Caco-2 (cell line): ENCODE results near the gene SORCS2. TPM values are rescaled to one million over a fixed set of nuclear protein-coding genes. Genes with fewer than 3 reads are reported as not detected.

Experiments used
- BruUV-seq: library from RNA; stranded (reverse); fragments of 400-500 nt; replicated peaks from 2 replicates; lab custom pipeline; 2021; lab: Mats Ljungman, UMichigan
- CTCF ChIA-PET: fragments of 300-600 bp; sonication (Branson Sonifier 250); formaldehyde crosslinking; loops from one replicate; lab custom pipeline; 2022; ENCODE audit warnings: antibody characterized with exemption; lab: Charles Lee
- POLR2A ChIA-PET: fragments of 300-600 bp; sonication (Branson Sonifier 250); formaldehyde crosslinking; loops from one replicate; lab custom pipeline; 2022; ENCODE audit warnings: antibody characterized with exemption; lab: Charles Lee
- DNase-seq, 2 experiments: peaks; one replicate each; pipeline versions ENCODE4 v3.0.0 to v3.0.0-alpha.2; 2020 to 2022
- H3K27me3 ChIP-seq: replicated peaks from 2 replicates; pipeline ENCODE4 v1.6.0; 2011; ENCODE audit warnings: low read length; ENCODE audit not compliant: control insufficient read depth, insufficient read depth
- H3K36me3 ChIP-seq: 2 replicates; pipeline ENCODE4 v1.5.1; 2011; ENCODE audit warnings: low read length; ENCODE audit not compliant: control insufficient read depth, insufficient read depth
- H3K4me1 ChIP-seq: fragments of 250-450 bp; sonication (Bioruptor Pico); 2 replicates; pipeline ENCODE4 v1.5.1; 2020; ENCODE audit warnings: mild to moderate bottlenecking
- H3K4me3 ChIP-seq: 2 replicates; pipeline ENCODE4 v1.5.1; 2011; ENCODE audit warnings: low read depth, mild to moderate bottlenecking, control low read depth, low read length
- H3K9me3 ChIP-seq: fragments of 250-450 bp; sonication (Bioruptor Pico); 2 replicates; pipeline ENCODE4 v1.5.1; 2020; ENCODE audit warnings: mild to moderate bottlenecking, moderate library complexity
- H3K27ac Mint-ChIP-seq: one replicate; pipeline ENCODE4 v1.8.0; 2022; ENCODE audit warnings: mixed read lengths; ENCODE audit not compliant: unreplicated experiment
- H3K27me3 Mint-ChIP-seq: one replicate; pipeline ENCODE4 v1.8.0; 2022; ENCODE audit warnings: mixed read lengths; ENCODE audit not compliant: insufficient read depth, unreplicated experiment
- H3K36me3 Mint-ChIP-seq: one replicate; pipeline ENCODE4 v1.8.0; 2022; ENCODE audit warnings: mild to moderate bottlenecking, mixed read lengths; ENCODE audit not compliant: insufficient read depth, unreplicated experiment
- H3K4me1 Mint-ChIP-seq: one replicate; pipeline ENCODE4 v1.8.0; 2022; ENCODE audit warnings: low read depth, mixed read lengths; ENCODE audit not compliant: unreplicated experiment
- H3K4me3 Mint-ChIP-seq: one replicate; pipeline ENCODE4 v1.8.0; 2022; ENCODE audit warnings: mild to moderate bottlenecking, moderate library complexity, mixed read lengths; ENCODE audit not compliant: unreplicated experiment
- H3K9me3 Mint-ChIP-seq: one replicate; pipeline ENCODE4 v1.8.0; 2022; ENCODE audit warnings: mixed read lengths; ENCODE audit not compliant: unreplicated experiment
- intact Hi-C: fragments of 100-400 bp; cut with micrococcal nuclease; formaldehyde crosslinking; loops from one replicate; pipeline ENCODE4 v1.10.0; 2022; ENCODE audit not compliant: unreplicated experiment
- total RNA-seq: library from RNA; stranded (reverse); gene quantifications from 2 replicates; pipeline ENCODE4 v1.2.3, GENCODE V29; 2022
- TF ChIP-seq, protein P1 (sequence below), 2 experiments: fragments of 200-600 bp in 1 of 2; IDR thresholded peaks; 1 replicate in 1 of 2; 2 replicates in 1 of 2; pipeline versions ENCODE4 v1.5.1 to v1.8.0; 2011 to 2022; ENCODE audit warnings: antibody characterized with exemption in 1 of 2, control low read depth in 1 of 2, inconsistent platforms in 1 of 2, low read depth in 1 of 2, low read length in 1 of 2, mild to moderate bottlenecking in 1 of 2, moderate library complexity in 1 of 2; ENCODE audit not compliant: insufficient read depth in 1 of 2, severe bottlenecking in 1 of 2, unreplicated experiment in 1 of 2

SORCS2 gene
- total RNA-seq, 1 experiment from 2014 or later: 1.6 TPM

DNA sequence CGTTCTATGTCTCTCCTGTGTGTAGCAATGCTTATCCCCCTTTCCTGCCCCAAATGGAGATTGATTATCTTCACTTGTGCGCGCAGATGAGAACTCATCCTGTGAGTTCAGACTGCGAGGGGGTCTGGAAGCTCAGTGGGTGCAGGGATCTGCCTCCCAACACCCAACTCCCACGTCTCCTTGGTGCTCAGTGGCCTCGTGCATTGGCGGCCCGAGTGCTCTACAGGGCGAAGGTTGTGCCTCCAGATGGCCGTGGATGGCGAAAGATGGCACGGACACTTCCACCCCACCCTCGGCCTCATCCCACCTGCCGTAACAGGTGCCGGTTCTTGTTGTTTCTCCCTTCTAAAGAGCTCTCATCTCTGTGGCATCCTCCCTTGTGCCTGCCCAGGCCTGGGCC, 45.1 kb upstream of the SORCS2 start:
- intact Hi-C loops: no loop called here
- no peaks in the 10 kb centered on the region for H3K36me3 Mint-ChIP-seq

GRCh38 chr4:7147661-7148310, 44.6 kb upstream of the SORCS2 start:
- no peaks in the 10 kb centered on the region for H3K9me3 Mint-ChIP-seq
- Histone ChIP-seq H3K36me3 (no peaks in the 10 kb centered on the region), H3K4me3 (no peak overlapping the region), H3K4me1 (no peaks in the 10 kb centered on the region), H3K27me3 (no peaks in the 10 kb centered on the region), H3K9me3 (no peaks in the 10 kb centered on the region)
- H3K4me1 Mint-ChIP-seq: no peaks in the 10 kb centered on the region
- H3K4me3 Mint-ChIP-seq: no peak overlapping the region
- ChIA-PET POLR2A (no interaction called here), CTCF (no interaction called here)
- intact Hi-C loops: no loop called here
- no peaks in the 10 kb centered on the region for H3K36me3 Mint-ChIP-seq
- TF ChIP-seq, protein P1, sequence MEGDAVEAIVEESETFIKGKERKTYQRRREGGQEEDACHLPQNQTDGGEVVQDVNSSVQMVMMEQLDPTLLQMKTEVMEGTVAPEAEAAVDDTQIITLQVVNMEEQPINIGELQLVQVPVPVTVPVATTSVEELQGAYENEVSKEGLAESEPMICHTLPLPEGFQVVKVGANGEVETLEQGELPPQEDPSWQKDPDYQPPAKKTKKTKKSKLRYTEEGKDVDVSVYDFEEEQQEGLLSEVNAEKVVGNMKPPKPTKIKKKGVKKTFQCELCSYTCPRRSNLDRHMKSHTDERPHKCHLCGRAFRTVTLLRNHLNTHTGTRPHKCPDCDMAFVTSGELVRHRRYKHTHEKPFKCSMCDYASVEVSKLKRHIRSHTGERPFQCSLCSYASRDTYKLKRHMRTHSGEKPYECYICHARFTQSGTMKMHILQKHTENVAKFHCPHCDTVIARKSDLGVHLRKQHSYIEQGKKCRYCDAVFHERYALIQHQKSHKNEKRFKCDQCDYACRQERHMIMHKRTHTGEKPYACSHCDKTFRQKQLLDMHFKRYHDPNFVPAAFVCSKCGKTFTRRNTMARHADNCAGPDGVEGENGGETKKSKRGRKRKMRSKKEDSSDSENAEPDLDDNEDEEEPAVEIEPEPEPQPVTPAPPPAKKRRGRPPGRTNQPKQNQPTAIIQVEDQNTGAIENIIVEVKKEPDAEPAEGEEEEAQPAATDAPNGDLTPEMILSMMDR (IDR thresholded peaks at IDR 0.05; ENCODE audit: insufficient read depth in 1 of 2, low read depth in 1 of 2, low read length in 1 of 2, severe bottlenecking in 1 of 2, unreplicated experiment in 1 of 2): no peak
- H3K27me3 Mint-ChIP-seq: no peaks in the 10 kb centered on the region
- no TSS peak for BruUV-seq
- no peak overlapping the region for H3K27ac Mint-ChIP-seq
- no peak for DNase-seq

More for the DNA sequence above, 45.1 kb upstream of the SORCS2 start:
- DNase-seq: no peak
- H3K27me3 ChIP-seq: no peaks in the 10 kb centered on the region
- no TSS peak for BruUV-seq
- no peak overlapping the region for H3K27ac Mint-ChIP-seq
- H3K9me3 Mint-ChIP-seq: no peaks in the 10 kb centered on the region
- H3K27me3 Mint-ChIP-seq: no peaks in the 10 kb centered on the region
- CTCF ChIA-PET: no interaction called here
- H3K4me1 ChIP-seq: no peaks in the 10 kb centered on the region
- H3K36me3 ChIP-seq: no peaks in the 10 kb centered on the region
- POLR2A ChIA-PET: no interaction called here
- H3K4me3 Mint-ChIP-seq: no peak overlapping the region
- H3K4me3 ChIP-seq: no peak overlapping the region
- TF ChIP-seq, protein P1 (IDR thresholded peaks at IDR 0.05; ENCODE audit: insufficient read depth in 1 of 2, low read depth in 1 of 2, low read length in 1 of 2, severe bottlenecking in 1 of 2, unreplicated experiment in 1 of 2): no peak
- H3K4me1 Mint-ChIP-seq: no peaks in the 10 kb centered on the region
- no peaks in the 10 kb centered on the region for H3K9me3 ChIP-seq

DNA sequence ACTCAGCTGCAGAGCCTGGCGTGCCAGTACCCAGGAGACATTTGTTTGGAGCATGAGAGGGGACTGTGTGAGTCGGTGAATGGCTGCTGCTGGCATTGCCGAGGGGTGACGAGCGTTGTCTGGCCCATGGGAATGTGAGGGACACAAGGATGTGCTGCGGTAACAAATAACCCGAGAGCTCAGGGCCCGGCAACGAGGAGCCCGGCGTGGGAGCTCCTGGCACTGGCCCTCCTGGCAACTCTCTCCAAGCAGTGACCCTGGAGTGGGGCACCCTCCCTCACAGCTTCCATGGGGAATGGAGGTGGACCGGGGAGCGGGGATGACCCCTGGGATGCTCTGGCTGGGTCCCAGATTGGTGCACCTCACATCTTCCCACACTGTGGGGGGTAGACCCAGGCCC, 44.0 kb upstream of the SORCS2 start:
- Histone ChIP-seq H3K9me3 (no peaks in the 10 kb centered on the region), H3K4me1 (no peaks in the 10 kb centered on the region), H3K27me3 (no peaks in the 10 kb centered on the region), H3K4me3 (no peak overlapping the region), H3K36me3 (no peaks in the 10 kb centered on the region)
- no peak for DNase-seq
- intact Hi-C loops: no loop called here
- H3K36me3 Mint-ChIP-seq: no peaks in the 10 kb centered on the region
- H3K4me3 Mint-ChIP-seq: no peak overlapping the region
- no peaks in the 10 kb centered on the region for H3K4me1 Mint-ChIP-seq
- POLR2A ChIA-PET: no interaction called here
- H3K27me3 Mint-ChIP-seq: no peaks in the 10 kb centered on the region
- no peaks in the 10 kb centered on the region for H3K9me3 Mint-ChIP-seq
- BruUV-seq: no TSS peak
- no peak overlapping the region for H3K27ac Mint-ChIP-seq
- CTCF ChIA-PET: no interaction called here
- TF ChIP-seq, protein P1 (IDR thresholded peaks at IDR 0.05; ENCODE audit: insufficient read depth in 1 of 2, low read depth in 1 of 2, low read length in 1 of 2, severe bottlenecking in 1 of 2, unreplicated experiment in 1 of 2): no peak
